IMR-90 (cell line): Measurements from ENCODE around the gene TDRKH. TPM values are rescaled to one million over a fixed set of nuclear protein-coding genes. Genes with fewer than 3 reads are reported as not detected.
A peak's percentile ranks its signal among the peaks of the same experiment; 100 is the strongest.
"Not testable (repeated sequence)": the region's sequence is repeated elsewhere in the genome, so short reads cannot be mapped to it uniquely, and the experiment has no call there.

ENCODE experiments used
- ATAC-seq: fragments of 200-7000 bp; cut with Tn5 transposase; 2 replicates; pipeline ENCODE4 v1.9.1; 2020; ENCODE audit warnings: low read depth, mild to moderate bottlenecking, moderate library complexity
- BruUV-seq: library from RNA; stranded (reverse); fragments of 400-500 nt; replicated peaks from 2 replicates; lab custom pipeline; 2021; lab: Mats Ljungman, UMichigan
- CTCF ChIA-PET: fragments of 300-600 bp; formaldehyde crosslinking; extraction: SDS; loops from one replicate; lab custom pipeline; 2021; ENCODE audit warnings: antibody characterized with exemption; lab: Yijun Ruan, JAX
- POLR2A ChIA-PET: fragments of 300-600 bp; sonication (Branson Sonifier 250); formaldehyde crosslinking; loops from one replicate; lab custom pipeline; 2022; ENCODE audit warnings: antibody characterized with exemption; ENCODE audit not compliant: unreplicated experiment; lab: Charles Lee
- DNase-seq: peaks from one replicate; pipeline ENCODE4 v3.0.0; 2013
- H2AFZ ChIP-seq: replicated peaks from 2 replicates; pipeline ENCODE3; 2013; ENCODE audit warnings: low read length, mild to moderate bottlenecking; ENCODE audit not compliant: poor library complexity
- H2AK5ac ChIP-seq: 2 replicates; pipeline ENCODE4 v1.6.1; 2013; ENCODE audit warnings: low read depth, low read length, inconsistent platforms
- H2AK9ac ChIP-seq: replicated peaks from 2 replicates; pipeline ENCODE3; 2013; ENCODE audit warnings: mild to moderate bottlenecking, low read depth, low read length, moderate library complexity; ENCODE audit not compliant: poor library complexity
- H2BK120ac ChIP-seq: 2 replicates; pipeline ENCODE4 v1.6.1; 2013; ENCODE audit warnings: low read depth, low read length, inconsistent platforms
- H2BK15ac ChIP-seq: 3 replicates; pipeline ENCODE4 v1.6.1; 2013; ENCODE audit warnings: low read depth, low read length, inconsistent platforms
- H2BK20ac ChIP-seq: 2 replicates; pipeline ENCODE4 v1.6.1; 2013; ENCODE audit warnings: low read depth, mild to moderate bottlenecking, inconsistent platforms, low read length, moderate library complexity
- H2BK5ac ChIP-seq: 2 replicates; pipeline ENCODE4 v1.6.1; 2013; ENCODE audit warnings: mild to moderate bottlenecking, low read depth, low read length, inconsistent platforms; ENCODE audit not compliant: poor library complexity, severe bottlenecking
- H3K14ac ChIP-seq: replicated peaks from 2 replicates; pipeline ENCODE4 v1.6.1; 2013; ENCODE audit warnings: low read depth, low read length, inconsistent platforms
- H3K18ac ChIP-seq: 2 replicates; pipeline ENCODE4 v1.6.1; 2013; ENCODE audit warnings: low read depth, low read length, control low read depth
- H3K23ac ChIP-seq: 2 replicates; pipeline ENCODE4 v1.6.1; 2013; ENCODE audit warnings: low read depth, low read length, inconsistent platforms
- H3K27ac ChIP-seq: 2 replicates; pipeline ENCODE4 v1.5.1; 2013; ENCODE audit warnings: mild to moderate bottlenecking, control low read depth, low read length; ENCODE audit not compliant: insufficient read depth
- H3K27me3 ChIP-seq: 2 replicates; pipeline ENCODE4 v1.6.1; 2013; ENCODE audit warnings: low read length; ENCODE audit not compliant: control insufficient read depth, insufficient read depth
- H3K36me3 ChIP-seq: 2 replicates; pipeline ENCODE4 v1.6.1; 2013; ENCODE audit warnings: low read length, mixed read lengths; ENCODE audit not compliant: control insufficient read depth, insufficient read depth
- H3K4ac ChIP-seq: 2 replicates; pipeline ENCODE4 v1.6.1; 2013; ENCODE audit warnings: low read depth, low read length, inconsistent platforms
- H3K4me1 ChIP-seq: 2 replicates; pipeline ENCODE4 v1.6.1; 2013; ENCODE audit warnings: low read length, mixed read lengths; ENCODE audit not compliant: control insufficient read depth, insufficient read depth
- H3K4me2 ChIP-seq: 2 replicates; pipeline ENCODE4 v1.6.1; 2013; ENCODE audit warnings: low read depth, mild to moderate bottlenecking, control low read depth, low read length, moderate library complexity
- H3K4me3 ChIP-seq: 2 replicates; pipeline ENCODE4 v1.5.1; 2013; ENCODE audit warnings: low read depth, mild to moderate bottlenecking, control low read depth, low read length, moderate library complexity; ENCODE audit not compliant: insufficient read depth
- H3K56ac ChIP-seq: 2 replicates; pipeline ENCODE4 v1.6.1; 2013; ENCODE audit warnings: low read length, inconsistent platforms; ENCODE audit not compliant: insufficient read depth; ENCODE audit errors: extremely low read depth
- H3K79me1 ChIP-seq, 2 experiments: 2 replicates each; pipeline ENCODE4 v1.6.1; 2013; ENCODE audit warnings: low read length in 2 of 2, inconsistent platforms in 1 of 2, low read depth in 1 of 2
- H3K9ac ChIP-seq: 2 replicates; pipeline ENCODE4 v1.6.1; 2013; ENCODE audit warnings: low read depth, low read length, control low read depth
- H3K9me1 ChIP-seq: 2 replicates; pipeline ENCODE4 v1.6.1; 2013; ENCODE audit warnings: low read length, inconsistent platforms; ENCODE audit not compliant: insufficient read depth
- H3K9me3 ChIP-seq: 2 replicates; pipeline ENCODE4 v1.6.1; 2013; ENCODE audit warnings: low read length; ENCODE audit not compliant: control insufficient read depth, insufficient read depth
- H4K20me1 ChIP-seq: 2 replicates; pipeline ENCODE4 v1.6.1; 2013; ENCODE audit warnings: low read length, inconsistent platforms; ENCODE audit not compliant: insufficient read depth
- H4K5ac ChIP-seq: 2 replicates; pipeline ENCODE4 v1.6.1; 2013; ENCODE audit warnings: mild to moderate bottlenecking, low read depth, low read length, control low read depth
- H4K8ac ChIP-seq, 2 experiments: 2 replicates each; pipeline ENCODE4 v1.6.1; 2013; ENCODE audit warnings: low read depth in 2 of 2, low read length in 2 of 2, control low read depth in 1 of 2, inconsistent platforms in 1 of 2
- H4K91ac ChIP-seq: 2 replicates; pipeline ENCODE4 v1.6.1; 2013; ENCODE audit warnings: low read depth, low read length, inconsistent platforms; ENCODE audit not compliant: insufficient read depth
- MAFK ChIP-seq: IDR thresholded peaks from 2 replicates; pipeline ENCODE4 v1.6.1; 2012; ENCODE audit warnings: low read depth, low read length, improper control_type of control experiment
- MAZ ChIP-seq: IDR thresholded peaks from 2 replicates; pipeline ENCODE4 v1.6.1; 2012; ENCODE audit warnings: low read depth, mild to moderate bottlenecking, low read length, improper control_type of control experiment, moderate library complexity, borderline replicate concordance
- NFE2L2 ChIP-seq: fragments of 150-350 bp; IDR thresholded peaks from 2 replicates; pipeline ENCODE4 v1.6.1; 2016; ENCODE audit warnings: low read depth, mild to moderate bottlenecking, low read length
- POLR2A ChIP-seq: IDR thresholded peaks from 2 replicates; pipeline ENCODE4 v1.6.1; 2012; ENCODE audit warnings: mild to moderate bottlenecking, low read depth, low read length
- RAD21 ChIP-seq: IDR thresholded peaks from 2 replicates; pipeline ENCODE4 v1.6.1; 2012; ENCODE audit warnings: low read length, improper control_type of control experiment
- WGBS, 2 experiments: methylation state at CpG; one replicate each; pipeline versions ENCODE4 v1.1.5 to v1.1.7; 2013; ENCODE audit warnings: missing lambda C conversion rate in 2 of 2; ENCODE audit not compliant: insufficient read length in 1 of 2; ENCODE audit errors: extremely low coverage in 2 of 2; 5-methylcytosine and 5-hydroxymethylcytosine counted together
- dilution Hi-C: fragments of 300-500 bp; cut with HindIII; formaldehyde crosslinking; loops from one replicate; pipeline ENCODE4 v1.14.3; 2018; ENCODE audit warnings: low sequenced_read_pairs; ENCODE audit not compliant: unreplicated experiment
- in situ Hi-C: fragments of 300-500 bp; cut with MboI; formaldehyde crosslinking; loops from 3 replicates; pipeline ENCODE4 v1.14.3; 2019; ENCODE audit warnings: low sequenced_read_pairs, inconsistent platforms, mixed read lengths
- intact Hi-C: fragments of 100-400 bp; cut with micrococcal nuclease; formaldehyde crosslinking; loops from 2 replicates; pipeline ENCODE4 v1.10.0; 2022
- polyA plus RNA-seq, 3 experiments: library from polyadenylated mRNA; depleted of rRNA; stranded (reverse); fragments of >200 nt; gene quantifications; 2 replicates each; pipeline ENCODE4 v1.2.3, GENCODE V29; 2012; ENCODE audit warnings: low replicate concordance in 1 of 3
- total RNA-seq: library from RNA; depleted of rRNA; stranded (reverse); fragments of >200 nt; gene quantifications from 2 replicates; pipeline ENCODE4 v1.2.3, GENCODE V29; 2012

The TDRKH gene
- total and polyA plus RNA-seq, 2 of the 4 experiments (the other 2 are of a cell fraction), result 1.2 to 2.2 TPM

- Histone ChIP-seq H3K9me3 (no peaks in the 10 kb centered on the region), H3K36me3 (no peaks in the 10 kb centered on the region), H3K4me2 (no peak overlapping the region), H3K23ac (no peak overlapping the region), H3K27me3 (peaks cover 3% of the 10 kb centered on the region), H3K9ac (no peak overlapping the region), H3K14ac (no peak overlapping the region), H3K79me1 (no peaks in the 10 kb centered on the region), H3K4ac (no peak overlapping the region), H2BK15ac (no peak overlapping the region), H2AK5ac (no peak overlapping the region), H3K18ac (no peak overlapping the region), H3K9me1 (no peaks in the 10 kb centered on the region; the same call in 1 of the 2 replicates), H4K5ac (no peak overlapping the region), H3K4me1 (no peaks in the 10 kb centered on the region), H2AK9ac (no peak overlapping the region), H2BK5ac (no peak overlapping the region), H4K20me1 (no peaks in the 10 kb centered on the region), H3K27ac (no peak overlapping the region), H2BK120ac (no peak overlapping the region), H4K8ac (no peak overlapping the region), H3K56ac (no peak overlapping the region), H3K4me3 (no peak overlapping the region), H2AFZ (no peak overlapping the region), H2BK20ac (no peak overlapping the region), H4K91ac (no peak overlapping the region)
- BruUV-seq, result no TSS peak
- intact Hi-C loops, result no loop called here
- in situ Hi-C loops, result no loop called here
- no peak for TF ChIP-seq NFE2L2
- TF ChIP-seq MAZ, result no peak
- no peak for TF ChIP-seq RAD21
- TF ChIP-seq POLR2A, result no peak
- TF ChIP-seq MAFK, result no peak
- dilution Hi-C loops, result no loop called here
- DNase-seq (peak; percentile 72), ATAC-seq (no peak)
- no CpG with 5 or more reads among the region's 5 CpGs for WGBS, 2 experiments
- ChIA-PET CTCF (no interaction called here), POLR2A (no interaction called here)
Measured at GRCh38 chr1:151773702-151774101, 16.6 kb downstream of the TDRKH start.

GRCh38 chr1:151769270-151769669, 21.0 kb downstream of the TDRKH start:
- H3K9me1 ChIP-seq, H3K18ac ChIP-seq, H3K79me1 ChIP-seq, H3K56ac ChIP-seq, H2AK5ac ChIP-seq, H3K4me2 ChIP-seq, DNase-seq, POLR2A ChIA-PET, H3K27ac ChIP-seq, ATAC-seq, H4K8ac ChIP-seq, H3K14ac ChIP-seq, H2BK120ac ChIP-seq, in situ Hi-C loops, H3K23ac ChIP-seq, H3K27me3 ChIP-seq, H4K91ac ChIP-seq, dilution Hi-C loops, H3K4ac ChIP-seq, H3K36me3 ChIP-seq, H3K9me3 ChIP-seq, H2BK15ac ChIP-seq, H4K20me1 ChIP-seq, intact Hi-C loops, H3K9ac ChIP-seq, H4K5ac ChIP-seq, CTCF ChIA-PET, H3K4me3 ChIP-seq, H2AK9ac ChIP-seq, BruUV-seq, H2BK20ac ChIP-seq, H2AFZ ChIP-seq, H2BK5ac ChIP-seq, H3K4me1 ChIP-seq: not testable (repeated sequence)
- no CpG with 5 or more reads among the region's 34 CpGs for WGBS, 2 experiments
